KMS-11 (cell line): ENCODE data around the gene RDM1.

Experiments used
- H2AFZ ChIP-seq: fragments of 200-600 bp; sonication (generic); 2 replicates; pipeline ENCODE4 v1.6.1; 2016; ENCODE audit warnings: antibody characterized with exemption, mixed run types, low read depth
- H3K27ac ChIP-seq: fragments of 200-600 bp; sonication (generic); 2 replicates; pipeline ENCODE4 v1.6.1; 2016; ENCODE audit warnings: mild to moderate bottlenecking, mixed run types
- H3K27me3 ChIP-seq: fragments of 200-600 bp; sonication (generic); 2 replicates; pipeline ENCODE4 v1.6.1; 2017; ENCODE audit warnings: mild to moderate bottlenecking, low read depth, mixed run types, moderate library complexity; ENCODE audit not compliant: insufficient read depth
- H3K36me3 ChIP-seq: fragments of 200-600 bp; sonication (generic); 2 replicates; pipeline ENCODE4 v1.6.1; 2017; ENCODE audit warnings: mild to moderate bottlenecking, mixed run types; ENCODE audit not compliant: insufficient read depth
- H3K4me1 ChIP-seq: fragments of 200-600 bp; sonication (generic); 2 replicates; pipeline ENCODE4 v1.6.1; 2016; ENCODE audit warnings: mild to moderate bottlenecking, low read depth, mixed run types; ENCODE audit not compliant: poor library complexity, severe bottlenecking
- H3K4me2 ChIP-seq: fragments of 200-600 bp; sonication (generic); 2 replicates; pipeline ENCODE4 v1.7.0; 2016; ENCODE audit warnings: mild to moderate bottlenecking, mixed run types
- H3K4me3 ChIP-seq: fragments of 200-600 bp; sonication (generic); IDR thresholded peaks from 2 replicates; pipeline ENCODE4 v1.6.1; 2017; ENCODE audit warnings: low read depth, low read length, mixed read lengths; ENCODE audit not compliant: insufficient read depth
- H3K79me2 ChIP-seq: fragments of 200-600 bp; sonication (generic); 2 replicates; pipeline ENCODE4 v1.6.1; 2016; ENCODE audit warnings: low read depth, mixed run types; ENCODE audit not compliant: insufficient read depth
- H3K9ac ChIP-seq: fragments of 200-600 bp; sonication (generic); 2 replicates; pipeline ENCODE4 v1.6.1; 2016; ENCODE audit warnings: mild to moderate bottlenecking, mixed run types
- H4K20me1 ChIP-seq: fragments of 200-600 bp; sonication (generic); 2 replicates; pipeline ENCODE4 v1.6.1; 2016; ENCODE audit warnings: mild to moderate bottlenecking, mixed run types; ENCODE audit not compliant: insufficient read depth
- CTCF ChIP-seq: fragments of 200-600 bp; sonication (generic); conservative IDR thresholded peaks from 2 replicates; pipeline ENCODE4 v1.6.1; 2017; ENCODE audit warnings: low read depth, mild to moderate bottlenecking, antibody characterized with exemption, low read length, moderate library complexity, mixed read lengths

Gene RDM1

GRCh38 chr17:35968520-35969054 lies 38.0 kb upstream of the RDM1 start:
- no peak overlapping the region for H3K27ac ChIP-seq
- no peak overlapping the region for H3K9ac ChIP-seq
- no peaks in the 10 kb centered on the region for H3K79me2 ChIP-seq
- H2AFZ ChIP-seq, result no peak overlapping the region
- TF ChIP-seq CTCF, result no peak
- no peaks in the 10 kb centered on the region for H3K36me3 ChIP-seq
- no peak overlapping the region for H3K4me2 ChIP-seq
- H4K20me1 ChIP-seq, result no peaks in the 10 kb centered on the region
- peaks cover 4% of the 10 kb centered on the region for H3K4me1 ChIP-seq
- no peaks in the 10 kb centered on the region for H3K27me3 ChIP-seq
- H3K4me3 ChIP-seq, result no peak overlapping the region

DNA sequence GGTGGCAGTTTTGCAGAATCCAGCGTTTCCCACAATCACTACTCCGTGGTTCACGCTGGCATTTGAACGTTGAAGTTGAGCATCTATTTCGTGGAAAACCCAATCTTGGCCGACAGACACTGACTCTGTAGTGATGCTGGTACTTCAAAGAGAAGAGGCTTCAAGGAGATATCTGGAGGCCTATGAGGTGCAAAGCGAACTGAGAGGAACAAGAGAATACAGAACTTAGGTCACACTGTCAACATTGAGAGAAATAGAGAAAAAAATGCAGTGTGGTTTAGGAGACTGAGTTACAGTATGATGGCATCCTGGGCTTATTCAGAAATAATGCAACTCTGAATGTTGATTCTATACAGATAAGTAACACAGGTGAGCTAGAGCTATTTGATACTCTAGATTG lies 34.7 kb upstream of the RDM1 start:
- no peak overlapping the region for H3K4me2 ChIP-seq
- H3K36me3 ChIP-seq, result no peaks in the 10 kb centered on the region
- H3K79me2 ChIP-seq, result no peaks in the 10 kb centered on the region
- TF ChIP-seq CTCF, result no peak
- H3K4me1 ChIP-seq, result peaks cover 4% of the 10 kb centered on the region
- H3K4me3 ChIP-seq, result no peak overlapping the region
- no peaks in the 10 kb centered on the region for H4K20me1 ChIP-seq
- H3K27me3 ChIP-seq, result no peaks in the 10 kb centered on the region
- H3K27ac ChIP-seq, result no peak overlapping the region
- no peak overlapping the region for H2AFZ ChIP-seq
- H3K9ac ChIP-seq, result no peak overlapping the region

GRCh38 chr17:35963663-35964062 lies 33.1 kb upstream of the RDM1 start:
- H3K36me3 ChIP-seq, result no peaks in the 10 kb centered on the region
- no peaks in the 10 kb centered on the region for H3K79me2 ChIP-seq
- no peak overlapping the region for H3K4me3 ChIP-seq
- H4K20me1 ChIP-seq, result no peaks in the 10 kb centered on the region
- no peak overlapping the region for H3K27ac ChIP-seq
- no peak overlapping the region for H2AFZ ChIP-seq
- H3K4me2 ChIP-seq, result no peak overlapping the region
- TF ChIP-seq CTCF, result no peak
- H3K4me1 ChIP-seq, result no peaks in the 10 kb centered on the region
- no peak overlapping the region for H3K9ac ChIP-seq
- H3K27me3 ChIP-seq, result no peaks in the 10 kb centered on the region

GRCh38 chr17:35953720-35954119 lies 23.1 kb upstream of the RDM1 start:
- no peak overlapping the region for H3K27ac ChIP-seq
- H3K27me3 ChIP-seq, result no peaks in the 10 kb centered on the region
- H3K36me3 ChIP-seq, result no peaks in the 10 kb centered on the region
- no peak overlapping the region for H3K4me2 ChIP-seq
- H2AFZ ChIP-seq, result no peak overlapping the region
- no peaks in the 10 kb centered on the region for H3K4me1 ChIP-seq
- no peak overlapping the region for H3K4me3 ChIP-seq
- TF ChIP-seq CTCF, result no peak
- H3K79me2 ChIP-seq, result no peaks in the 10 kb centered on the region
- H3K9ac ChIP-seq, result no peak overlapping the region
- no peaks in the 10 kb centered on the region for H4K20me1 ChIP-seq
